ENCODE data around the gene CHIA.

DNA sequence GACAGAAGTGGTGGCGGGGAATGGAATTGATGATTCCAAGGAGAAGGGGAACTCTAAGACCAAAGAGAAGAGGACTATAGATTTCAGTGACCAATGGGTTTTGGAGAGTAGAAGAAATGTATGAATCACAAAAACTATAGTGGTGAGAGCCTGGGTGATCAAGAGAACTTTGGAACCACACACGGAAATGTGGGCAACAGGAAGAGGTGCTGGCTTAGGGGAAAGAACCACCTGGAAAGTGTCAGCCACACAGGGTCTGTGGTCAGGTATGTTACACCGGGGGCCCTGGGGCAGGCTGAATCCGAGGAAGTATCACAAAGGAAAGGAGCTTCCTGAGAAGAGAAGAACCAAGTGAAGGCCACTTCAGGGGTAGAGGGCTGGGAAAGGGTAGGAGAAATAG, 11.5 kb upstream of the CHIA start:
- TF ChIP-seq, protein P1, sequence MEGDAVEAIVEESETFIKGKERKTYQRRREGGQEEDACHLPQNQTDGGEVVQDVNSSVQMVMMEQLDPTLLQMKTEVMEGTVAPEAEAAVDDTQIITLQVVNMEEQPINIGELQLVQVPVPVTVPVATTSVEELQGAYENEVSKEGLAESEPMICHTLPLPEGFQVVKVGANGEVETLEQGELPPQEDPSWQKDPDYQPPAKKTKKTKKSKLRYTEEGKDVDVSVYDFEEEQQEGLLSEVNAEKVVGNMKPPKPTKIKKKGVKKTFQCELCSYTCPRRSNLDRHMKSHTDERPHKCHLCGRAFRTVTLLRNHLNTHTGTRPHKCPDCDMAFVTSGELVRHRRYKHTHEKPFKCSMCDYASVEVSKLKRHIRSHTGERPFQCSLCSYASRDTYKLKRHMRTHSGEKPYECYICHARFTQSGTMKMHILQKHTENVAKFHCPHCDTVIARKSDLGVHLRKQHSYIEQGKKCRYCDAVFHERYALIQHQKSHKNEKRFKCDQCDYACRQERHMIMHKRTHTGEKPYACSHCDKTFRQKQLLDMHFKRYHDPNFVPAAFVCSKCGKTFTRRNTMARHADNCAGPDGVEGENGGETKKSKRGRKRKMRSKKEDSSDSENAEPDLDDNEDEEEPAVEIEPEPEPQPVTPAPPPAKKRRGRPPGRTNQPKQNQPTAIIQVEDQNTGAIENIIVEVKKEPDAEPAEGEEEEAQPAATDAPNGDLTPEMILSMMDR (IDR thresholded peaks at IDR 0.05; ENCODE audit: low read length): no peak
- no peak for TF ChIP-seq EZH2 (optimal IDR thresholded peaks at IDR 0.05; ENCODE audit: low read depth, low read length)
